Fibroblast of skin of left biceps (primary cell): ENCODE measurements around the gene DBN1.

ENCODE experiments used
- DNase-seq, 2 experiments: peaks; one replicate each; pipeline ENCODE4 v3.0.0-alpha.2; 2013; ENCODE audit warnings: low read depth in 2 of 2

Gene DBN1

GRCh38 chr5:177472460-177473442 lies 683 bp downstream of the DBN1 start:
- no peak for DNase-seq

GRCh38 chr5:177471610-177472356 lies 1.7 kb downstream of the DBN1 start:
- no peak for DNase-seq

GRCh38 chr5:177470759-177471536 lies 2.5 kb downstream of the DBN1 start:
- DNase-seq, result no peak

- DNase-seq, result no peak
These were observed 3.5 kb downstream of the DBN1 start for GRCh38 chr5:177469750-177470525.

- DNase-seq, result no peak
These were observed 4.5 kb downstream of the DBN1 start for GRCh38 chr5:177468685-177469628.

- no peak for DNase-seq
These were observed 5.1 kb downstream of the DBN1 start for GRCh38 chr5:177468329-177468684.

GRCh38 chr5:177467436-177467835 lies 6.0 kb downstream of the DBN1 start:
- no peak for DNase-seq

GRCh38 chr5:177466861-177467260 lies 6.6 kb downstream of the DBN1 start:
- no peak for DNase-seq

- DNase-seq, result no peak
These were observed 8.4 kb downstream of the DBN1 start for GRCh38 chr5:177465044-177465443.

- DNase-seq, result no peak
These were observed 11.3 kb downstream of the DBN1 start for GRCh38 chr5:177462021-177462670.

GRCh38 chr5:177459819-177460628 lies 13.4 kb downstream of the DBN1 start:
- no peak for DNase-seq

GRCh38 chr5:177459357-177459756 lies 14.1 kb downstream of the DBN1 start:
- DNase-seq, result no peak

- no peak for DNase-seq
These were observed 14.5 kb downstream of the DBN1 start for GRCh38 chr5:177458912-177459350.

GRCh38 chr5:177457852-177458681 lies 15.4 kb downstream of the DBN1 start:
- DNase-seq, result no peak

- DNase-seq, result peak; percentile 77 to 85
These were observed 16.2 kb downstream of the DBN1 start for GRCh38 chr5:177456976-177457851.

- no peak for DNase-seq
These were observed 16.9 kb downstream of the DBN1 start for GRCh38 chr5:177456591-177456964.
